ENCODE results near the gene CDCA3.
A peak's percentile ranks its signal among the peaks of the same experiment; 100 is the strongest.

Gene CDCA3

GRCh38 chr12:6827437-6827911 is 23.6 kb downstream of the CDCA3 start:
- DNase-seq, result peak in 1 of 3 donors; percentile 25
- Histone ChIP-seq H3K36me3 (ENCODE audit: control insufficient read depth, insufficient read depth, low read length) (no peaks in the 10 kb centered on the region), H3K27ac (ENCODE audit: insufficient read depth, low read length, poor library complexity, severe bottlenecking) (no peak overlapping the region), H3K9me3 (ENCODE audit: control insufficient read depth, low read length) (no peaks in the 10 kb centered on the region), H3K4me1 (ENCODE audit: control insufficient read depth, insufficient read depth, low read length, poor library complexity, severe bottlenecking) (peaks cover 8% of the 10 kb centered on the region), H3K27me3 (replicated peaks; ENCODE audit: control insufficient read depth, insufficient read depth, low read length, poor library complexity, severe bottlenecking) (peaks cover 7% of the 10 kb centered on the region), H3K4me3 (ENCODE audit: insufficient read depth, low read depth, low read length, poor library complexity, severe bottlenecking) (no peak overlapping the region)

- Histone ChIP-seq H3K4me3 (ENCODE audit: insufficient read depth, low read depth, low read length, poor library complexity, severe bottlenecking) (no peak overlapping the region), H3K36me3 (ENCODE audit: control insufficient read depth, insufficient read depth, low read length) (no peaks in the 10 kb centered on the region), H3K27me3 (replicated peaks; ENCODE audit: control insufficient read depth, insufficient read depth, low read length, poor library complexity, severe bottlenecking) (peaks cover 7% of the 10 kb centered on the region), H3K27ac (ENCODE audit: insufficient read depth, low read length, poor library complexity, severe bottlenecking) (no peak overlapping the region), H3K4me1 (ENCODE audit: control insufficient read depth, insufficient read depth, low read length, poor library complexity, severe bottlenecking) (peaks cover 10% of the 10 kb centered on the region), H3K9me3 (ENCODE audit: control insufficient read depth, low read length) (no peaks in the 10 kb centered on the region)
- no peak for DNase-seq
Measured at GRCh38 chr12:6826734-6827436, 24.2 kb downstream of the CDCA3 start.

GRCh38 chr12:6826125-6826733 is 24.9 kb downstream of the CDCA3 start:
- Histone ChIP-seq H3K27ac (ENCODE audit: insufficient read depth, low read length, poor library complexity, severe bottlenecking) (no peak overlapping the region), H3K9me3 (ENCODE audit: control insufficient read depth, low read length) (no peaks in the 10 kb centered on the region), H3K4me1 (ENCODE audit: control insufficient read depth, insufficient read depth, low read length, poor library complexity, severe bottlenecking) (peaks cover 16% of the 10 kb centered on the region), H3K36me3 (ENCODE audit: control insufficient read depth, insufficient read depth, low read length) (no peaks in the 10 kb centered on the region), H3K4me3 (ENCODE audit: insufficient read depth, low read depth, low read length, poor library complexity, severe bottlenecking) (no peak overlapping the region), H3K27me3 (replicated peaks; ENCODE audit: control insufficient read depth, insufficient read depth, low read length, poor library complexity, severe bottlenecking) (peaks cover 7% of the 10 kb centered on the region)
- no peak for DNase-seq

GRCh38 chr12:6825398-6826124 is 25.5 kb downstream of the CDCA3 start:
- Histone ChIP-seq H3K27me3 (replicated peaks; ENCODE audit: control insufficient read depth, insufficient read depth, low read length, poor library complexity, severe bottlenecking) (peaks cover 7% of the 10 kb centered on the region), H3K4me3 (ENCODE audit: insufficient read depth, low read depth, low read length, poor library complexity, severe bottlenecking) (no peak overlapping the region), H3K9me3 (ENCODE audit: control insufficient read depth, low read length) (no peaks in the 10 kb centered on the region), H3K36me3 (ENCODE audit: control insufficient read depth, insufficient read depth, low read length) (no peaks in the 10 kb centered on the region), H3K4me1 (ENCODE audit: control insufficient read depth, insufficient read depth, low read length, poor library complexity, severe bottlenecking) (peaks cover 18% of the 10 kb centered on the region), H3K27ac (ENCODE audit: insufficient read depth, low read length, poor library complexity, severe bottlenecking) (no peak overlapping the region)
- DNase-seq, result peak; percentile 64 to 74 (median 67)

- DNase-seq, result no peak
- no peak overlapping the region for H3K27ac ChIP-seq (ENCODE audit: insufficient read depth, low read length, poor library complexity, severe bottlenecking)
- peaks cover 18% of the 10 kb centered on the region for H3K4me1 ChIP-seq (ENCODE audit: control insufficient read depth, insufficient read depth, low read length, poor library complexity, severe bottlenecking)
- peaks cover under 1% of the 10 kb centered on the region for H3K36me3 ChIP-seq (ENCODE audit: control insufficient read depth, insufficient read depth, low read length)
- H3K9me3 ChIP-seq (ENCODE audit: control insufficient read depth, low read length), result no peaks in the 10 kb centered on the region
- peaks cover 7% of the 10 kb centered on the region for H3K27me3 ChIP-seq (replicated peaks; ENCODE audit: control insufficient read depth, insufficient read depth, low read length, poor library complexity, severe bottlenecking)
- H3K4me3 ChIP-seq (ENCODE audit: insufficient read depth, low read depth, low read length, poor library complexity, severe bottlenecking), result no peak overlapping the region
Measured at GRCh38 chr12:6824901-6825381, 26.1 kb downstream of the CDCA3 start.

- DNase-seq, result no peak
- peaks cover 7% of the 10 kb centered on the region for H3K27me3 ChIP-seq (replicated peaks; ENCODE audit: control insufficient read depth, insufficient read depth, low read length, poor library complexity, severe bottlenecking)
Measured at GRCh38 chr12:6824085-6824775, 26.9 kb downstream of the CDCA3 start.

GRCh38 chr12:6823182-6824084 is 27.7 kb downstream of the CDCA3 start:
- peaks cover 7% of the 10 kb centered on the region for H3K27me3 ChIP-seq (replicated peaks; ENCODE audit: control insufficient read depth, insufficient read depth, low read length, poor library complexity, severe bottlenecking)
- no peak for DNase-seq
- H3K36me3 ChIP-seq (ENCODE audit: control insufficient read depth, insufficient read depth, low read length), result peaks cover 15% of the 10 kb centered on the region
- no peaks in the 10 kb centered on the region for H3K9me3 ChIP-seq (ENCODE audit: control insufficient read depth, low read length)
- H3K4me3 ChIP-seq (ENCODE audit: insufficient read depth, low read depth, low read length, poor library complexity, severe bottlenecking), result no peak overlapping the region
- no peak overlapping the region for H3K27ac ChIP-seq (ENCODE audit: insufficient read depth, low read length, poor library complexity, severe bottlenecking)
- peaks cover 10% of the 10 kb centered on the region for H3K4me1 ChIP-seq (ENCODE audit: control insufficient read depth, insufficient read depth, low read length, poor library complexity, severe bottlenecking)

More at GRCh38 chr12:6824085-6824775, 26.9 kb downstream of the CDCA3 start:
- Histone ChIP-seq H3K9me3 (ENCODE audit: control insufficient read depth, low read length) (no peaks in the 10 kb centered on the region), H3K4me1 (ENCODE audit: control insufficient read depth, insufficient read depth, low read length, poor library complexity, severe bottlenecking) (peaks cover 14% of the 10 kb centered on the region), H3K4me3 (ENCODE audit: insufficient read depth, low read depth, low read length, poor library complexity, severe bottlenecking) (no peak overlapping the region), H3K36me3 (ENCODE audit: control insufficient read depth, insufficient read depth, low read length) (peaks cover 7% of the 10 kb centered on the region), H3K27ac (ENCODE audit: insufficient read depth, low read length, poor library complexity, severe bottlenecking) (no peak overlapping the region)

GRCh38 chr12:6822426-6823135 is 28.5 kb downstream of the CDCA3 start:
- no peak overlapping the region for H3K4me3 ChIP-seq (ENCODE audit: insufficient read depth, low read depth, low read length, poor library complexity, severe bottlenecking)
- H3K27ac ChIP-seq (ENCODE audit: insufficient read depth, low read length, poor library complexity, severe bottlenecking), result no peak overlapping the region
- no peaks in the 10 kb centered on the region for H3K9me3 ChIP-seq (ENCODE audit: control insufficient read depth, low read length)
- peaks cover 6% of the 10 kb centered on the region for H3K27me3 ChIP-seq (replicated peaks; ENCODE audit: control insufficient read depth, insufficient read depth, low read length, poor library complexity, severe bottlenecking)
- peaks cover 10% of the 10 kb centered on the region for H3K4me1 ChIP-seq (ENCODE audit: control insufficient read depth, insufficient read depth, low read length, poor library complexity, severe bottlenecking)
- peaks cover 24% of the 10 kb centered on the region for H3K36me3 ChIP-seq (ENCODE audit: control insufficient read depth, insufficient read depth, low read length)
- no peak for DNase-seq

Measured in effector memory CD4-positive, alpha-beta T cell (primary cell).